Measurements from ENCODE around the gene KRT3.

The KRT3 gene

GRCh38 chr12:52795694-52796428, at the start of gene KRT3:
KRT3 (minus strand) TSS chr12:52796117; CDS start chr12:52796042, 75 bp downstream.
- DNase-seq: no peak

DNA sequence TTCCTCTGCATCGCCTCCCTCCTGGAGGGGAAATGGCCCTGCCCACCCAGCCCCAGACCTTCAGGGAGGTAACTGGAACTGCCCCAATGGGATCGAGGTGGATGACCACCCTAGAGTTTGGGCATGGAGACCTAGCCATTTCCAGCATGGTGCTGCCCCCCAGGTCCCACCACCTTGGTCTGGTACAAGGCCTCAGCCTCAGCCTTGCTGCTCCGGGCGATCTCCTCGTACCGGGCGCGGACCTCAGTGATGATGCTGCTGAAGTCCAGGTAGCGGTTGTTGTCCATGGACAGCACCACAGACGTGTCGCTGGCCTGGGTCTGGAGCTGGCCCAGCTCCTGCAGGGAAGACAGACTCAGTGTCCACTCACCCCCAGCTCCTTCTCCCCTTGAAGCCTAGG, 48.5 kb upstream of the KRT3 start:
- no peak for DNase-seq

GRCh38 chr12:52839436-52840105, 43.7 kb upstream of the KRT3 start:
- DNase-seq: no peak

DNA sequence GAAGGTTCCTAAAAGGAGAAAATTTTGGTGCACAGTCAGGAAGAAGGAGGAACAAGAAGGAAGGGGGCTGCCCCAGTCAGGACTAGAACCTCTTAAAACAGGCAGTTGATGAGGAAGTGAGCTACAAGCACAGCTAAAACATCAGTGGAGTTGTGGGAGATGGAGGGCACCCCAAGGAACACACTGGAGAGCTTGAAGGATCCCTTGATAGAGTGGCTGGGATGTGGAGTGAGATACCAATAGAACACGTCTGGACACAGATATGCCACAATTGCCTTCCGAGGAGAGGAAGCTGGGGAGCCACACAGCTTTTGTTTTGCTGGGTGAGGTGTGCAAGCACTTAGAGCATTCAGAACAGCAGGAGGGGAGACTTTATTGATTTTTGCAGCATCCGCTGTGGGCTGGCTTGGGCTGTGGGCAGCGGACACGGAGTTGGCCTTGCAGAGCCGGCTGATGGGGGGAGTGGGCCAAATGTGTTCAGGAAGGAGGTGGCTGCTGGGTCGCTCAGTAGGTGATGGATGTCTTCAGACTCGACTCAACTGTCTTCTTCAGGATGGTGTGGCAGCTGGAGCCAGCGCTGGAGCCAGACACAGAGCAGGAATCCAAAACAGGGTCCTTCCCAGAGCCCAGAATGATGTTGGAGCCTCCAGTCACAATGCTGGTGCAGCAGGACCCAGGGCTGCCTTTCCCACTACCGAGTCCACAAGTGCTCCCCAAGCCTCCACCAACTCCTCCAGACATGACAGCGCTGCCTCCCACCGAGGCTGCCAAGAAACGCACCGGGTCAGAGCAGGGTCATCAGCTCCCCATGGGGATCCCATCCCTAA, 42.9 kb upstream of the KRT3 start:
- no peak for DNase-seq

- DNase-seq: no peak
Measured at GRCh38 chr12:52837781-52838608, 42.1 kb upstream of the KRT3 start.

- DNase-seq: no peak
Measured at GRCh38 chr12:52837413-52837741, 41.5 kb upstream of the KRT3 start.

- no peak for DNase-seq
Measured at GRCh38 chr12:52836491-52837412, 40.8 kb upstream of the KRT3 start.

GRCh38 chr12:52836042-52836466, 40.1 kb upstream of the KRT3 start:
- peak; percentile 44 for DNase-seq

- DNase-seq: no peak
Measured at GRCh38 chr12:52835271-52836041, 39.5 kb upstream of the KRT3 start.

GRCh38 chr12:52834727-52835001, 38.7 kb upstream of the KRT3 start:
- no peak for DNase-seq

DNA sequence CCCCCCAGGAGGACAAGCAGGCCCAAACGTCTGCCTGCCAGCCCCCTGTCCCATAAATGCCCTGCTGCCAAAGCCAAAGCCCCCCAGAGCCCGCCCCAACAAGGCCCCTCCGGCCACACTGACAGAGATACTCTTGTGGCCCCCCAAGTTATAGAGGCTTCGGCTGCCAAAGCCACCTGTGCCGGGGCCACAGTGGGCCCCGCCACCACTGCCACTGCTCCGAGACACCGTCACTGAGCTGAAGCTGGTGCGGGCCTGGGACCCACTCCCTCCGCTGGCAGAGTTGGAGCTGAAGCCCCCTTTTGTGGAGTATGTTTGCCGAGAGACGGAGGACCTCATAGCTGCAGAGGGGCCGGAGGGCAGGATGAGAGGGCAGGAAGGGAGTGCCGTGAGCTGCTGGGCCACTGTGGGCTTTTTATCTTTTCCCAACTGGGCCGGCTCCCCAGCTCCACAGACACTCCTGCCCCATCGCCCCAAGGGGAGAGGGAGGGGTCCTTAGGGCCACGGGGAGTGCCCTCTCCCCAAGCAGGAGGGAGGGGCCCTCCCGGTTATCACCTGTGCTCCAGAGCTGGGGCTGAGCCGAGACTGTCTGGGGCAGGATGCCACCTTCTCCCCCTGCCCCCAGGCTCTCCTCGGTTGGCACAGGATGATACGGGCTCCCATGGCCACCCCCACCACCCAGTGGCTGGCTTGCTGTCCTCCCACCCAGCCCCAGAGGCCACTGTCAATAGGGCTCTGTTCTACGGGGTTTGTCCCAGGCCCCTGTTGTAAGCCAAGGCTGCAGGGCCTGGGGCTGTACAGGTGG, 38.2 kb upstream of the KRT3 start, which contains the start of gene KRT79:
Gene KRT79 (minus strand): TSS at position 390 of the 805 bp plus-strand sequence. CDS start 51 bp downstream, at position 339.
- no peak for DNase-seq

DNA sequence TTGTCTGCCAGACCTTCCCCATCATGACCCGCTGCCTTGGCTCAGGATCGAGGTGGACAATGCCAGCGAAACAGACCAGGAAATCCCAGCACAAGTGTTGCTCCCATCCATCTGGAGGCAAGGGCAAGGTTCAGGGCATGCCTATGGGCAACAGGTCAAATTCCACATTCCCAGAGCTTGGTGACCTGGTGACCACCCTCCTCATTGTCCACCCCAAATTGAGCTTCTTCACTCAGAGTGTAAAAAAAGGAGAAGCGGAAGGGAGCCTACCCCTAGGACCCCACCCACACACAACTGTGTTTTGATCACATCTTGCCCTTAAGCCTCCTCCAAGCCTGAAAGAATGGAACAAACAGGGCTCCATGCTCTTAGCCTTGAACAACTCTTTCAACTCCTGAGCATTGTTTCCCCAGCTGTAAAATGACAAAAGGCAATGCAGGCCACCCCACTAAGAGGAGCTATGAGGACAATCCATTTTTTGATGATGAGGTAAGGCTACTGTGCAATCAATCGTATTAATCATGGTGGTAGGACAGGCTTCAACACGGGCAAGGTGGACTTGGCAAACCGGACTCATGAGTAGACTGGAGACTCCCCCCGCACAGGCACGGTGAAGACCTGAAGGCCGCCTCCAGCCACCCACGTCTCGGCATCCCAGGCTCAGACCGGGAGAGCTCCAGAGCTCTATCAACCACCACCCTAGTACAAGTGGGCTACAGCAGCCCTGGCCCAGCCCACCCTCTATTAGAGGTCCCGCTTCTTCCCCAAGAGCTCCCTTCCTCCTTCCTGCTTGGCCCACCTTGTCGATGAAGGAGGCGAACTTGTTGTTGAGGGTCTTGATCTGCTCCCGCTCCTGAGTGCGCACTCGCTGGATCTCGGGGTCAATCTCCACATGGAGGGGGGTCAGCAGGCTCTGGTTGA, 37.3 kb upstream of the KRT3 start:
- DNase-seq: no peak

DNA sequence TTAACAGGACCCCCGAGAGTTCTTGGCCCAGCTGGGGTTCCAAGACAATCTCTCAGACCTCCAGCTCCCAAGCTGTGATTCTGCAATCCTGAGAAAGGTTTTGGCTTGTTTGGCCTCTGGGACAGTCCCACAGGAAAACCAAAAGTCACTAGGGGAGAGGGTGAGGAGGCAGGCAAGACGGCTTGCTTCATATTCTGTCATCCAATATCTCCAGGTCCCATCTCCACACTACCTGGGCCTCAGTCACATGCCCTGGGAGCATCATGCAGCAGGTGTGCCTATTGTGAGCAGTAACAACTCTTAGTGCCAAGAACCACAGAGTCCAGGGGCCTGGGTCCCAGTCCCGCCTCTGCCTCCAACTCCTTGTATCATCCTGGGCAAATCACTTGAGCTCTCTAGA, 36.5 kb upstream of the KRT3 start:
- no peak for DNase-seq

DNA sequence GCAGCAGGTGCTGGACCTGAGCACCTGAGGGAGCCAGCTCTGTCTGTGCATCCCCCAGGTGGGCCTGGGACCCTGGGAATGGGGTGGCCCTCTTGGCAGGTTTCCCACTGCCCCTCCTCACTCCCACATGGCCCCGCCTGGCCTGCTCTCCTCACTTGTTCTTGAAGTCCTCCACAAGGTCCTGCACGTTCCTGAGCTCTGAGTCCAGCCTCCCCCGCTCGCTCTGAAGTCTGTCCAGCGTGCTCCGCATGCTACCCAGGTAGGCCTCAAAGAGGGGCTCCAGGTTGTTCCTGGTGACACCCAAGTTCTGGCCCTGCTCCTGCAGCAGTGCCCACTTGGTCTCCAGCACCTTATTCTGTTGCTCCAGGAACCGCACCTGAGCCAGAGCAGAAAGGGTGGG, 35.3 kb upstream of the KRT3 start:
- no peak for DNase-seq

GRCh38 chr12:52829986-52830770, 34.3 kb upstream of the KRT3 start:
- DNase-seq: no peak

DNA sequence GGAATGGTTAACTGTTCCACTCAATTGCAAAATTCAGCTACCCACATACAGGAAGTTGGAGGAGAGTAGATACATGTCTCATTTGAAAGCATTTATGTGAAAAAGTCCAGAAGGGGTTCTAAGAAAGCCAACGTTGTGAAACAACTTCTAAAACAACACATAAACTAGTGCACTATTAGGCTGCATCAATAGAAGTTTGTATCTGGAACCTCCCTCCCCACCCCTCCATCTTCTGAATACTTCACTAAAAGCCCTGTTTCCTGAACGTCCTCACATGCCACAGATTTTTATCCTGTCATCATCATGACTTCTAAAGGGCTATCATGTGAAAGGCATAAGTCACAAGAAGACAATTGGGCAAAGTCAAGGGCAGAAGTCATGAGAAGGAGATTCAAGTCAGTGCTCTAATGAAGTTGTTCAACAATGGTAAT, 32.7 kb upstream of the KRT3 start:
- no peak for DNase-seq

- no peak for DNase-seq
Measured at GRCh38 chr12:52828156-52828555, 32.2 kb upstream of the KRT3 start.

GRCh38 chr12:52827499-52828090, 31.7 kb upstream of the KRT3 start:
- no peak for DNase-seq

Measured in OCI-M1 (cell line).